T-helper 2 cell (primary cell): ENCODE data around the gene FIS1.
"Not testable (repeated sequence)": the region's sequence is repeated elsewhere in the genome, so short reads cannot be mapped to it uniquely, and the experiment has no call there.

Experiments
- DNase-seq, 5 experiments: peaks; one replicate each; pipeline versions ENCODE4 v3.0.0 to v3.0.0-alpha.2; 2012 to 2022

The FIS1 gene

GRCh38 chr7:101202603-101202918 lies 42.3 kb downstream of the FIS1 start:
- no peak for DNase-seq

GRCh38 chr7:101201695-101202602 lies 42.9 kb downstream of the FIS1 start:
- no peak for DNase-seq

DNA sequence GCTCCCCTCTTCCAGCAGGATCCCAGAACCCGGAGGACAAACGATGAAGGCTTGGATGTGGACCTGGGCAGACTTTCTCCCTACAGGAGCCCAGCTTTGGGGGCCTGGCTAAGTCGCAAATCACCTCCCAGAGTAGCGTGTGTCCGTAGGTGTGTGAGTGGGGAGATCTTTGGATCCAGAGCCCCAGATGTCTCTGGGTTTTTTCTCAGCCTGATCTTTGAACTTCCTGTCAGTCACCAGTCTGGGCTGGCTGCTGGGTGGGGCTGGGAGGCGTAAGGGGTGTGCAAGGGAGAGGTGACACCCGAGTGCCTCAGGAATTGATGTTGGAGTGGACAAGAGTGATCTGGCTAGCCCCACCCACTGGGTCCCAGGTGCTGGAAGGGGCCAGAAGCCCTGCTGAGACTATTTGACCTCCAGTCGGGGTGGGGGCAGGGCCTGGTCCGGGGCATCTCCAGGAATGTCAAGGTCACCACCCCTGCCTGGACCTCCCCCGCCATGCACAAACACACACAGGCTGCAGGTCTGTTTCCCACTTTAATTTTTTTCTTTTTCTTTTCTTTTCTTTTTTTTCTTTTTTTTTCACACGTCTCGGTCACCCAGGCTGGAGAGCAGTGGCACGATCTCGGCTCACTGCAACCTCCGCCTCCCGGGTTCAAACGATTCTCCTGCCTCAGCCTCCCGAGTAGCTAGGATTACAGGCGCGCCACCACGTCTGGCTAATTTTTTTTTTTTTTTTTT lies 43.9 kb downstream of the FIS1 start, which contains the start of gene MOGAT3:
MOGAT3 (minus strand) TSS at position 175 of the 738 bp plus-strand sequence. CDS start 182 bp downstream, outside the sequence.
- no peak for DNase-seq

GRCh38 chr7:101200504-101200861 lies 44.4 kb downstream of the FIS1 start:
- no peak for DNase-seq

DNA sequence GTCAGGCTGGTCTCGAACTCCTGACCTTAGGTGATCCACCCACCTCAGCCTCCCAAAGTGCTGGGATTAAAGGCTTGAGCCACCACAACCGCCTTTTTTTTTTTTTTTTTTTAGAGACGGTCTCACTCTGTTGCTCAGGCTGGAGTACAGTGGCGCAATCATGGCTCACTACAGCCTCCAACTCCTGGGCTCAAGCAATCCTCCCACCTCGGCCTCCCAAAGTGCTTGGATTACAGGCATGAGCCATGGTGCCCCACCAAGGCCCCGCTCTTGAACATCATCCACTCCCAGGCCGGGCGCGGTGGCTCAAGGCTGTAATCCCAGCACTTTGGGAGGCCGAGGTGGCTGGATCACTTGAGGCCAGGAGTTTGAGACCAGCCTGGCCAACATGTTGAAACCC lies 45.4 kb downstream of the FIS1 start:
- DNase-seq, result not testable (repeated sequence)

GRCh38 chr7:101198476-101198875 lies 46.4 kb downstream of the FIS1 start:
- DNase-seq, result no peak

GRCh38 chr7:101197991-101198390 lies 46.9 kb downstream of the FIS1 start:
- no peak for DNase-seq

DNA sequence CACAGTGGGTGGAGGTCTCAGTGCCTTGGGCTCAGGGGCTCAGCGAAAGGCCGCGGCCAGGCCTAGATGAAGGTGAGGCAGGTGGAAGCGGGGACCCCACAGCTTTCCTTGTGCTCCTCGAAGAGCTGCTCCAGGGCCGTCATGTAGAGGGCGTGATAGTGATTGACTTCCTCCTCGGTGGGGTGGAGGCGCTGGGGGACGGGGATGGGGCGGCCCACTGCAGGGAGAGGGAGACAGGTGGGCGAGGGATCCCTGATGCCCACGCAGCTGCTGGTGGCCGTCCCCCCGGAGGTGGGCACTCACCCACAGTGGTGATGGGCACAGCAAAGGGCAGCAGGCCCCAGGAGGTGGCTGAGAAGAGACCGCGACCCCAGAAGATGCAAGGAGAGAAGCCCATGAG lies 49.0 kb downstream of the FIS1 start:
- DNase-seq, result no peak
